Neutrophil (primary cell): Measurements from ENCODE around the gene PTPRN2.

Experiments used
- H3K27ac ChIP-seq: fragments of 200-600 bp; sonication (generic); 2 replicates; pipeline ENCODE4 v1.5.1; 2016; ENCODE audit warnings: mild to moderate bottlenecking, moderate library complexity
- H3K27me3 ChIP-seq: fragments of 200-600 bp; sonication (generic); 2 replicates; pipeline ENCODE4 v1.6.0; 2016; ENCODE audit warnings: mild to moderate bottlenecking
- H3K36me3 ChIP-seq: fragments of 200-600 bp; sonication (generic); 2 replicates; pipeline ENCODE4 v1.5.1; 2017
- H3K4me1 ChIP-seq, 2 experiments: fragments of 200-600 bp in 1 of 2; sonication (generic) in 1 of 2; 1 replicate in 1 of 2; 2 replicates in 1 of 2; pipeline versions ENCODE4 v1.5.1 to v1.6.1; 2013 to 2016; ENCODE audit warnings: low read depth in 1 of 2, low read length in 1 of 2, mild to moderate bottlenecking in 1 of 2, moderate library complexity in 1 of 2; ENCODE audit not compliant: control insufficient read depth in 1 of 2, insufficient read depth in 1 of 2
- H3K4me3 ChIP-seq, 2 experiments: fragments of 200-600 bp in 1 of 2; sonication (generic) in 1 of 2; 1 replicate in 1 of 2; 2 replicates in 1 of 2; pipeline ENCODE4 v1.5.1; 2013 to 2016; ENCODE audit warnings: low read depth in 1 of 2, low read length in 1 of 2, mild to moderate bottlenecking in 1 of 2, moderate library complexity in 1 of 2
- H3K9me3 ChIP-seq: fragments of 200-600 bp; sonication (generic); 2 replicates; pipeline ENCODE4 v1.5.1; 2016
- CTCF ChIP-seq: fragments of 200-600 bp; sonication (generic); IDR thresholded peaks from 2 replicates; pipeline ENCODE4 v1.5.1; 2016; ENCODE audit warnings: antibody characterized with exemption

PTPRN2 gene

GRCh38 chr7:158470336-158470735 is 117.3 kb downstream of the PTPRN2 start:
- no peaks in the 10 kb centered on the region for H3K36me3 ChIP-seq
- H3K4me1 ChIP-seq = no peaks in the 10 kb centered on the region
- no peak overlapping the region for H3K4me3 ChIP-seq
- TF ChIP-seq CTCF = no peak
- no peaks in the 10 kb centered on the region for H3K9me3 ChIP-seq
- H3K27me3 ChIP-seq = peaks cover 37% of the 10 kb centered on the region
- H3K27ac ChIP-seq = no peak overlapping the region

GRCh38 chr7:158469396-158470051 is 118.1 kb downstream of the PTPRN2 start:
- H3K27me3 ChIP-seq = peaks cover 37% of the 10 kb centered on the region
- TF ChIP-seq CTCF = no peak
- H3K27ac ChIP-seq = no peak overlapping the region
- no peaks in the 10 kb centered on the region for H3K9me3 ChIP-seq
- no peak overlapping the region for H3K4me3 ChIP-seq
- no peaks in the 10 kb centered on the region for H3K4me1 ChIP-seq
- no peaks in the 10 kb centered on the region for H3K36me3 ChIP-seq

GRCh38 chr7:158468700-158469296 is 118.8 kb downstream of the PTPRN2 start:
- no peak overlapping the region for H3K4me3 ChIP-seq
- TF ChIP-seq CTCF = no peak
- peaks cover 33% of the 10 kb centered on the region for H3K27me3 ChIP-seq
- no peaks in the 10 kb centered on the region for H3K36me3 ChIP-seq
- H3K4me1 ChIP-seq = no peaks in the 10 kb centered on the region
- H3K9me3 ChIP-seq = no peaks in the 10 kb centered on the region
- H3K27ac ChIP-seq = no peak overlapping the region

GRCh38 chr7:158468181-158468580 is 119.4 kb downstream of the PTPRN2 start:
- no peak overlapping the region for H3K4me3 ChIP-seq
- no peak for TF ChIP-seq CTCF
- H3K9me3 ChIP-seq = no peaks in the 10 kb centered on the region
- H3K27me3 ChIP-seq = peaks cover 27% of the 10 kb centered on the region
- no peaks in the 10 kb centered on the region for H3K36me3 ChIP-seq
- H3K4me1 ChIP-seq = no peaks in the 10 kb centered on the region
- H3K27ac ChIP-seq = no peak overlapping the region

- Histone ChIP-seq H3K4me1 (no peaks in the 10 kb centered on the region), H3K4me3 (no peak overlapping the region), H3K36me3 (no peaks in the 10 kb centered on the region), H3K9me3 (no peaks in the 10 kb centered on the region), H3K27me3 (peaks cover 21% of the 10 kb centered on the region), H3K27ac (no peak overlapping the region)
- no peak for TF ChIP-seq CTCF
Measured at GRCh38 chr7:158467562-158467961, 120.1 kb downstream of the PTPRN2 start.
